DND-41 (cell line): ENCODE data around the gene DCAF5.

Experiments used
- EZH2 ChIP-seq: IDR thresholded peaks from 3 replicates; pipeline ENCODE4 v1.6.1; 2012; ENCODE audit warnings: borderline replicate concordance, low read depth, mild to moderate bottlenecking, moderate library complexity, low read length, inconsistent platforms; ENCODE audit not compliant: severe bottlenecking
- TF ChIP-seq, protein P1 (sequence below): IDR thresholded peaks from 2 replicates; pipeline ENCODE4 v1.5.1; 2012; ENCODE audit warnings: borderline replicate concordance, low read length, moderate library complexity, mild to moderate bottlenecking; ENCODE audit not compliant: poor library complexity, severe bottlenecking; ENCODE audit errors: extremely low read depth

DNA sequence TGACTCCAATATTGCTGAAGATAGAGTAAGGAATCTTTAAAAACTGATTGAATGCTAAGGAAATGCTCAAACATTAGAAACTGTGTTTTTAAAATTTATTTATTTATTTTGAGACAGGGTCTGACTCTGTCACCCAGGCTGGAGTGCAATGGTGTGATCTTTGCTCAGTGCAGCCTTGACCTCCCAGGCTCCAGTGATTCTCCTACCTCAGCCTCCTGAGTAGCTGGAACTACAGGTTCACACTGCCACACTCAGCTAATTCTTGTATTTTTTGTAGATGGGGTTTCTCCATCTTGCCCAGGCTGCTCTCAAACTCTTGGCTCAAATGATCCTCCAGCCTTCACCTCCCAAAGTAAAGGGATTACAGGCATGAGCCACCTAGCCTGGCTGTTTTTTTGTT lies 3.3 kb upstream of the DCAF5 start:
- TF ChIP-seq, protein P1, sequence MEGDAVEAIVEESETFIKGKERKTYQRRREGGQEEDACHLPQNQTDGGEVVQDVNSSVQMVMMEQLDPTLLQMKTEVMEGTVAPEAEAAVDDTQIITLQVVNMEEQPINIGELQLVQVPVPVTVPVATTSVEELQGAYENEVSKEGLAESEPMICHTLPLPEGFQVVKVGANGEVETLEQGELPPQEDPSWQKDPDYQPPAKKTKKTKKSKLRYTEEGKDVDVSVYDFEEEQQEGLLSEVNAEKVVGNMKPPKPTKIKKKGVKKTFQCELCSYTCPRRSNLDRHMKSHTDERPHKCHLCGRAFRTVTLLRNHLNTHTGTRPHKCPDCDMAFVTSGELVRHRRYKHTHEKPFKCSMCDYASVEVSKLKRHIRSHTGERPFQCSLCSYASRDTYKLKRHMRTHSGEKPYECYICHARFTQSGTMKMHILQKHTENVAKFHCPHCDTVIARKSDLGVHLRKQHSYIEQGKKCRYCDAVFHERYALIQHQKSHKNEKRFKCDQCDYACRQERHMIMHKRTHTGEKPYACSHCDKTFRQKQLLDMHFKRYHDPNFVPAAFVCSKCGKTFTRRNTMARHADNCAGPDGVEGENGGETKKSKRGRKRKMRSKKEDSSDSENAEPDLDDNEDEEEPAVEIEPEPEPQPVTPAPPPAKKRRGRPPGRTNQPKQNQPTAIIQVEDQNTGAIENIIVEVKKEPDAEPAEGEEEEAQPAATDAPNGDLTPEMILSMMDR, result no peak
- no peak for TF ChIP-seq EZH2
